Fibroblast of lung (primary cell): ENCODE results near the gene HDLBP.

Experiments used
- EZH2 ChIP-seq: IDR thresholded peaks from 2 replicates; pipeline ENCODE4 v1.5.1; 2012; ENCODE audit warnings: low read length, control low read depth, mild to moderate bottlenecking; ENCODE audit errors: missing control alignments
- TF ChIP-seq, protein P1 (sequence below), 2 donors: IDR thresholded peaks in 1 of 2; conservative IDR thresholded peaks in 1 of 2; 1 replicate in 1 of 2; 2 replicates in 1 of 2; pipeline ENCODE4 v1.5.1; 2011 to 2012; ENCODE audit warnings: low read length in 2 of 2, control low read depth in 1 of 2, inconsistent platforms in 1 of 2, low read depth in 1 of 2, mild to moderate bottlenecking in 1 of 2

DNA sequence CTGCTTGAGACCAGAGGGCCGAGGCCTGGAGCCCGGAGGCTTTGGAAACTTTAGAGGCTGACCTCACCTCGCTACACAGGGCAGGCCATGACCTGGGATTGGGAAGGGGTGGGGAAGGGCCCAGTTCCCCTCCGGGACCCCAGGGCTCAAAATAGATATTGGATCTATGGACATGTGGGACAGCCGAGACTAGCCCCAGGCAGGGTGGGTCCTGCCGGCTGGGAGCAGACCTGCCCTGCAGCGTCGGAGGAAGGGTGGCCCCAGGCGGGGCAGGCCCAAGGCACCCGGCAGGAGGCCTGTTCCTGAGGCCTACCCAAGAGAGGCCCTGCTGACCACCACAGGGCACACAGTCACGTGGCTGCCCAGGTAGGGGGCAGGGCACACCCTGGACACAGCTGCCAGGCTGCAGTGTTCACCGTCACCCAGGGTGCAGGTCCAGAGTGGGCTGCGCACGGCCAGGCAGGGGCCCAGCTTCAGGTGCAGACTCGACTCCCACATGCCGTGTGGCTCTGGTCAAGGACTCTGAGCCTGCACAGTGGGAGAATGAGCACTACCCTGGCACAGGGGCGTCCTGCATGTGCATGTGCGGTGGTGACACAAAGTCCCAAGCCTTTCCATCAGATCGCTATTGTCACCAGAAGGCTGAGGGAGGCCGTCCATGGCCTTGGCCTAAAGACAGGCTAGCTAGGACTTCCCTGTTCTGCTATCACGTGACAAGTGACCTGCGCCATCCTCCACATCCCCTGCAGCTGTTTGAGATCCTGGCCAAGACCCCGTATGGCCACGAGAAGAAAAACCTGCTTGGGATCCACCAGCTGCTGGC lies 113.8 kb downstream of the HDLBP start:
- TF ChIP-seq, protein P1, sequence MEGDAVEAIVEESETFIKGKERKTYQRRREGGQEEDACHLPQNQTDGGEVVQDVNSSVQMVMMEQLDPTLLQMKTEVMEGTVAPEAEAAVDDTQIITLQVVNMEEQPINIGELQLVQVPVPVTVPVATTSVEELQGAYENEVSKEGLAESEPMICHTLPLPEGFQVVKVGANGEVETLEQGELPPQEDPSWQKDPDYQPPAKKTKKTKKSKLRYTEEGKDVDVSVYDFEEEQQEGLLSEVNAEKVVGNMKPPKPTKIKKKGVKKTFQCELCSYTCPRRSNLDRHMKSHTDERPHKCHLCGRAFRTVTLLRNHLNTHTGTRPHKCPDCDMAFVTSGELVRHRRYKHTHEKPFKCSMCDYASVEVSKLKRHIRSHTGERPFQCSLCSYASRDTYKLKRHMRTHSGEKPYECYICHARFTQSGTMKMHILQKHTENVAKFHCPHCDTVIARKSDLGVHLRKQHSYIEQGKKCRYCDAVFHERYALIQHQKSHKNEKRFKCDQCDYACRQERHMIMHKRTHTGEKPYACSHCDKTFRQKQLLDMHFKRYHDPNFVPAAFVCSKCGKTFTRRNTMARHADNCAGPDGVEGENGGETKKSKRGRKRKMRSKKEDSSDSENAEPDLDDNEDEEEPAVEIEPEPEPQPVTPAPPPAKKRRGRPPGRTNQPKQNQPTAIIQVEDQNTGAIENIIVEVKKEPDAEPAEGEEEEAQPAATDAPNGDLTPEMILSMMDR (conservative IDR thresholded peaks at IDR 0.05 in 1 of 2, IDR thresholded peaks at IDR 0.05 in 1 of 2; ENCODE audit: low read depth in 1 of 2, low read length in 2 of 2), result no peak
- no peak for TF ChIP-seq EZH2
